ENCODE measurements around the gene ZNF492. TPM values are rescaled to one million over a fixed set of nuclear protein-coding genes. Genes with fewer than 3 reads are reported as not detected.

The ZNF492 gene
- polyA plus RNA-seq, 1 donor from 2014 or later: not detected

GRCh38 chr19:22708983-22709382, 74.9 kb downstream of the ZNF492 start:
- Histone ChIP-seq H3F3A (ENCODE audit: insufficient read depth, low read length, poor library complexity, severe bottlenecking) (no peaks in the 10 kb centered on the region), H3K4me2 (ENCODE audit: low read length) (no peak overlapping the region), H3K4me3 (ENCODE audit: low read length) (no peak overlapping the region), H3K9ac (ENCODE audit: low read length) (no peak overlapping the region), H3K9me2 (ENCODE audit: insufficient read depth, low read length) (no peaks in the 10 kb centered on the region), H3K79me2 (replicated peaks; ENCODE audit: insufficient read depth, low read length) (no peaks in the 10 kb centered on the region), H4K20me1 (ENCODE audit: insufficient read depth) (no peaks in the 10 kb centered on the region), H2AFZ (ENCODE audit: low read depth, low read length) (no peak overlapping the region), H3K9me3 (ENCODE audit: low read length) (peaks cover 4% of the 10 kb centered on the region), H3K36me3 (ENCODE audit: insufficient read depth, low read length) (no peaks in the 10 kb centered on the region), H3K27me3 (ENCODE audit: insufficient read depth, low read depth, low read length) (no peaks in the 10 kb centered on the region), H3K27ac (ENCODE audit: low read length) (no peak overlapping the region)
- no peak for TF ChIP-seq EP300 (conservative IDR thresholded peaks at IDR 0.05; ENCODE audit: poor library complexity, severe bottlenecking)
- no peak for TF ChIP-seq REST (IDR thresholded peaks at IDR 0.05; ENCODE audit: borderline replicate concordance)
- TF ChIP-seq POLR2AphosphoS5 (IDR thresholded peaks at IDR 0.05): no peak

Small RNA genes within 50 kb of the gene (small RNA-seq; reads per million reads assigned to genes)
- gene AC011467.2: 0 reads per million in 3 experiments

Other genes with a start within 250 kb of the ZNF492 start
- not detected in 2 replicates for gene ZNF98, start 212.0 kb upstream of the ZNF492 start, polyA plus RNA-seq
- gene ZNF99, start 149.8 kb downstream of the ZNF492 start, polyA plus RNA-seq: not detected in 2 replicates
- not detected in 2 replicates for gene ZNF723, start 198.0 kb downstream of the ZNF492 start, polyA plus RNA-seq

Data from neural cell (in vitro differentiated cells).